ENCODE data around the gene PCCA.
"Not testable (repeated sequence)": the region's sequence is repeated elsewhere in the genome, so short reads cannot be mapped to it uniquely, and the experiment has no call there.

The PCCA gene

DNA sequence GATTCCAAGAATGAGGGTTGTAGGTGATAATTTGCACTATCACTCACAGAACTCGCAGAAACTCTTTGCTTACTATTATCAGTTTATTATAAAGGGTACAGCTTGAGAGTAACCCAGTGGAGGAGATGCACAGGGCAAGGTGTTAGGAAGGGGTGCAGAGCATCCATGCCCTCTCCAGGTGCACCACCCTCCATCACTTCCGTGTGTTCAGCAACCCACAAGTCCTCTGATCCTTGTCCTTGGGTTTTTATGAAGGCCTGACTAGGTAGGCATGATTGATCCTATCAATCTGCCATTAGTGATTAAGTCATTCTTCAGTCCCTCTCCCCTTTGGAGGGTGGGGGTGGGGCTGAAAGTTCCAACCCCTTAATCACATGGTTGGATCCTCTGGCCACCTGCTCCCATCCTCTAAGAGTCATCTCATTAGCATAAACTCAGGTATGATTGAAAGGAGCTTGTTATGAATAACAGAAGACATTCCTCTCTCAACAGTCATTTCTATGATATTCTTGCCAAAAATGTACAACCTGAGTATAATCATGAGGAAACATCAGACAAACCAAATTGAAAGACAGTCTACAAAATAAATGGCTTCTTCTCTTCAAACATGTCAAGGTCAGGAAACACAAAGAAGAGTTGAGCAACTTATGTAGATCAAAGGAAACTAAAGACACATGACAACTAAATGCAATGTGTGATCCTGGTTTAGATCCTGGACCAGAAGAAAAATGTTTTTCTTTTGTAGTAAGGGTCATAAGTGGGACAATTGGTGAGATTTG lies 225.4 kb downstream of the PCCA start:
- DNase-seq: no peak

DNA sequence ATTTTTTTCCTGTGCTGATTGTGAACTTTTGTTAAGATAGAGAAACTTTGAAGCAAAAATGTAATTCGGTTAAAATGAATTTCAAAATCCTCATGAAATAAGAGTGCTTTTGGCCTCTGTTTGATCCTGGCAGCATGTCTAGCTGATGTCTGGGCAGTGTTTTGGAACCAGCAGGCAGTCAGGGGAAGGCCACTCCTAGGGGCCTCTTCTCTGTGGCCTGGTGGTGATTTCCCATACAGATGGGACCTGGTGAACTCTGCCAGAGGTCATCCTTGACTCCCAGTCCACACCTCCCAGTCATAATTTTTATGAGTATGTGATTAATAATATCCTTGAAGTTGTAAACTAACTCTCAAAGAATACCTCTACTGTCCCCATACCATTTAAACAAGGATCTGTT lies 226.6 kb downstream of the PCCA start:
- no peak for DNase-seq

DNA sequence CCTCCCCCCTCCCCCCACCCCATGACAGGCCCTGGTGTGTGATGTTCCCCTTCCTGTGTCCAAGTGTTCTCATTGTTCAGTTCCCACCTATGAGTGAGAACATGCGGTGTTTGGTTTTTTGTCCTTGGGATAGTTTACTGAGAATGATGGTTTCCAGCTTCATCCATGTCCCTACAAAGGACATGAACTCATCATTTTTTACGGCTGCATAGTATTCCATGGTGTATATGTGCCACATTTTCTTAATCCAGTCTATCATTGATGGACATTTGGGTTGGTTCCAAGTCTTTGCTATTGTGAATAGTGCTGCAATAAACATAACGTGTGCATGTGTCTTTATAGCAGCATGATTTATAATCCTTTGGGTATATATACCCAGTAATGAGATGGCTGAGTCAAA lies 229.6 kb downstream of the PCCA start:
- not testable (repeated sequence) for DNase-seq

DNA sequence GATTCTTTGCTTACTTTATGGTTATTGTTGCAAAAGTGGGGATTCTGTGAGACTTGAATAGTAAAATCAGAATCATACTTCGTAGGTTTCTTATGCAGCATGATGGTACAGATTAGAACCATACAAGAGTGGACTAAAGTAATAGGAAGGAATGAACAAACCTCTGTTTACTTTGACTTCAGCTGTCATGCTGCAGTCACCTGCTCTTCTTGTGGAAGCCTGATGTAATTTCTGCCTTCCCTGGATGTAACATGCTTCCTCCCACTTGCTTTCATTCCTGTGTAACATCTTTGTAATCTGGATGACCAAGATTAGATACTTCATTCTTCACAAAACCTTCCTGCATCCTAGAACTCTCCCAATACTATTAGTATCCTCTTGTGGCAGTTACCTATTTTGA lies 235.0 kb downstream of the PCCA start:
- DNase-seq: no peak

DNA sequence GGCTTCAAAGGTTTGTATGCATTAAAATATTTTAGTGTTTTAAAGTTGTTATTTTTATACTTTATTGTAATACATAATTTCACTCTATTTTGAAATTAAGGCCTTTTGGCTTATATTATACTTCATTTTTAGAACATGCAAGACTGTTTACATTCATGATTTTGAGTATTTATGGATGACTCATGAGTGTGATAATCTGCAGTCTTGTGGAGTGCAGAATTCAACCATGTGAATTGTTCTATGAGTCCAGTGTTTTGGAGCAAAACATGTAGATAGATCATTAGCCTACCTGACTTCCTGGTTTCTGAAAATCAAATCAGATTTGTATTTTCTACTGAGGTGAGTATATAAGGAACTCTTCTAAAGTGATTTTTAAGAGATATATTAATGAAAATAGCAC lies 241.8 kb downstream of the PCCA start:
- no peak for DNase-seq

DNA sequence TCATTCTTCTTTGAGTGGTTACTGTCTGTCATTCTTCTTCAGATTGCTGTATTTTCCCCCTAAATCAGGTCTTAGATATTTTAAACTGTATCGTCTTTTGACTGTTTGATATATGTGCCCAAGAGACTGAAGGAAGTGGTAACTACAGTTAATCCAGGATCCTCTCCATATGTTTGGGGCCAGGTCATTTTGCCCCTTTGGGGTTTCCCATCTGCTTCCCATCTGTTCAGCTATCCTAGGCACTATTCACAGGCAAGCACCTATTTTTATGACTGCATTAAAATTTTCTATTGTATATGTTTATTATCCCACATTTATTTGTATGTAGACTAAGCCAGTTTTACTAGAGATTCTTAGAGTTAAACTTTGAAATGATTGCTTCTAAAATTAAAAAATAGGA lies 244.2 kb downstream of the PCCA start:
- DNase-seq: no peak

DNA sequence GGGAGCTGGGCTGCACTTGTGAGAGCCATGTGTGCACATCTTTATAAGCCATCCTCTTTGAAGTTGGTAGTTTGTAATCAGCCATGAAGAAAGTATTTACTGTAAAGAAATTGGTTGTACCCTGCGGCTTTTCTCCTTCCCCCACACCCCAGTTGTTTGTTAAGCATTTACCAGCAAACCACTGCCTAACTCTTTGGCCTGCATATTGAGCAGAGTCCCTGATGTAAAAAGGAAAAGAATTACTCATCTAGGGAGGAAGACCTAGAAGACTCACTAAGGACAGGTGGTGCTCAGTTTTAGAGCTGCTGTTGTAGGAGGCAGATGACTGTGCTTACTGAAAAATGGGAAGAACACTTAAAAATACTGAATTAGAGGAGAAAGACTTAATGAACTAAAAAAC lies 245.3 kb downstream of the PCCA start:
- DNase-seq: no peak

DNA sequence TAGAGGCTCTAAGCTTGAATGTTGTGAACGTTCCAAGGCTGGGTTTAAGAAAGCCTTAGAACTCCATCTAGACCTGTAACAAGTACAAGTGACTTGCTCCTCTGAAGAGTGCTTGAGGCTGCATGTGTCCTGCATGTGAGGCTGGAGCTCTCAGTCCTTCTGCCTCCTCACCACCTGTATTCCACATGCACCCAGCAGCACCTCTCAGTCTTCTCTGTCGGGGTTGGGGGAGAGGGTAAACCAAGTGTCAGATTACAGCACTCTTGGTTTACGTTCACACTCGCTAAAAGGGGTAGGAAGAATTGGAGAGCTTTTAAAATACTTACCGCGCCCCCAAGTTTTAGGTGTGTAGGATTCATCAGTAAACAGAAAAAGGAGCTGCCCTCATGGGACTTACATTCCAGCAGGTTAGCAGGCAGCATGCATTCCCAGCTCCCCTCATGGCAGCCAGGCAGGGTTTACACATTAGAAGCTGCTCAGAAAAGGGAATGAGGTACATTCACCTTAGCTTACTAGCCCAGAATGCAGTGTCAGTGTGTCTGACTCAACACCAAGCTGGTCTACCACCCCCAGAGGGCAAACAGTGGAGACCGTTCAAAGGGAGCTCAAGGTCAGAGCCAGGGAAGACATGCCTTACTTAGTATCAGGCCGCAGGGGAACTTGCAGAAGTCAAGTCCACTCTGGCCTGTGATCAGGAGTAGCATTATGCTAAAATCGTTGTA lies 248.1 kb downstream of the PCCA start:
- DNase-seq: no peak

DNA sequence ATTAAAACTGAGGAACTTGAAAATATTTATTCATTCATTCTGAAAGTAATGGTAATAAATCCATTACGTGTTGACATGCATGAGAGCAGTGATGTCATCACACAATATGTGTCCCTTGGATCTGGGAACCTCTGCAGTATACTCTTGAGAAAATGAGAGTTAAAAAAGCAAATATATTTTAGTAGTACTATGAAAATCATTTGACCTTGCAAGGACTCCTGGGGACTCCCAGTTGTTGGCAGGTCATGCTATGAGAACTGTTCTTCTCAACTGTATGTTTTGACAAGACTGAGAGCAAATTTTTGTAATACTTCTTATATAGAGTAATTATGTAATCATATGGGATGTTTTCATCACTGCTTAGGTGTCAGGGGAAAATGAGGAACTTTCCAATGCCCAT lies 249.4 kb downstream of the PCCA start:
- no peak for DNase-seq

DNA sequence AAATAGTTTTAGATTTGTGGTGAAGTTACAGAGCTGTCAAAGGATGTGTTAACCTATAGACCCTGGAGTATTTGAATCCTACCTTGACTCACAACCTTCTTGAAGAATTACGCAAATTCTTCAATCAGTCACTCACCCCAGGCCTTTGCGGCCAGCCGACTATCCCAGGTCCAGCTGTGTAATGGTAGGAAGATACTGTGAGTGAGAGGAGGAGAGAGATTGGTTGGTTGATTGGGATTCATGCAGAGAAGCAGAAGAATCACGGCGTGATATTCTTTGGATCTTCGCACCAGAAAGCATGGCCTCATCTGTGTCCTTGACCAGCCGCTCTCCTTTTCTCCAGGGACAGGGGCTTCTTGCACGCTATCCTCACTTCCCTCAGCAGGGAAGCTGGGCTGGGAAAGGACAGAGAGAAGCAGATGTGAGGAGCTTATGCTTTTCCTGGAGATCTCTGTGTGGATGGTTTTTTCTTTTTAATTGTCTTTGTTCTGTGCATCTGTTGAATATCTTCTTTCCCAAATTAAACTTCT lies 250.6 kb downstream of the PCCA start:
- no peak for DNase-seq

DNA sequence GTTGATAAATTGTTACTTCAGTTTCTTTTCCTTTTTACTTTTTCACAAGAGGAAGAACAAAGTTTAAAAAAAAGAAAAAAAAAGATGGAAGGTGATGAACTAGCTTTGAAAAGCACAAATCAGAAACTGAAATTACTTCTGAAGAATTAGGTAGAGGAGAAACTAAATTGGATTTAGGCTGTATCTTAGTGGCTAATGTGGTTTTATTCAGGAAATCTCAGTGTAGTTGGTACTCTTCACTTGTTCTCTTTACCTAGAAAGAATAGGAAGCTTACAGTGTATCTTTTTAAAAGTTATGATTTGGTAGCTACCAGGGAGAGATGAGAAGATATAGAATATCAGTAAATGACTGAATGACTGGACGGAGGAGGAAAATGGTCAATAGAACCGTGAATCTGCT lies 252.0 kb downstream of the PCCA start:
- DNase-seq: no peak

DNA sequence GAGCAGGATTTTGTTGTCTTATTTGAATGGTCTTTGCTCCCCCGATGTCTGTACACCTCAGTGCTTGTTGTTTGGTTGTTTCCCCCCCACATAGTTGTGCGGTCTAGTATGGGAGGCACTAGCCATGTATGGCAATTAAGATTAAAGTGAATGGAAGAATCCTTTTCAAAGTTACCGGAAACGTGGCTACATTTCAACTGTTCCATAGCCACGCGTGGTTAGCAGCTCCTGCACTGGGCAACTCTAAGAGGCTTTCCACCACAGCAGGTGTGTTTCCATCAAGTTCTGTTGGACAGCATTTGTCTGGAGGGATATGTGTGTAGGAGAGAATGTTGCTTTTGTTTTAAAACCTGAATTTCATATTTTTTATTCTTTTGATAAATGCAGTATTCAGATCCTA lies 252.4 kb downstream of the PCCA start:
- DNase-seq: no peak

DNA sequence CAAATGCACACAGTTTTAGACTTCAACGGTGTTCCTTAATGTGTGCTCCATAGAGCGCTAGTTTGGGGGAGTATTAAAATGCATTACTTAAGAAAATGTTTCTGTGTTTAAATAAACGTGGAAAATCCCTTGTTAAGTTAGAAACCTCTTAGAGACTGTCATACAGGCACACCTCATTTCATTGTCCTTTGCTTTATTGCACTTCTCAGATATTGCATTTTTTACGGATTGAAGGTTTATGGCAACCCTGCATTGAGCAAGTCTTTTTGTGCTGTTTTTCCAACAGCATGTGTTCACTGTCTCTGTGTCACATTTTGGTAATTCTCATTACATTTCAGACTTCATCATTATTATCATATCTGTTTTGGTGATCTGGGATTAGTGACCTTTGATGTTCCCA lies 255.7 kb downstream of the PCCA start:
- no peak for DNase-seq

DNA sequence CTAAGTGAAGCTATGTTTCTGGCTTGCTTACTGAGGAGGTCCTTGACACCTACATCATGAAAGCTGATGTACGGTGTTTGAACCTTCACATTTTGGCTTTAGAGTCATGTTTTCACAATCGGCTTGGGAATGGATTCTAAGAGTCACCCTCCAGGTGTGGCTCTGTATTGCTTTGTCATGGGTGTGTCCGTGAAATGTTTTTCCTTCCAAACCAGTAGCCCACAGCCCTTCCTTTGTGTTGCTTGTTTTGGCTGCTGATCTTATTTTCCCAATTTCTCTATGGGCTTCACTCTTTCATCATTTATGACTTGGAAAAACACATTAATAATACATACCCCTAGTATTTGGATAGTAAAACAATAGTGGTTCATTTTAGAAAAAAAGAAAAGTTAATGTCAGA lies 259.1 kb downstream of the PCCA start:
- DNase-seq: no peak

DNA sequence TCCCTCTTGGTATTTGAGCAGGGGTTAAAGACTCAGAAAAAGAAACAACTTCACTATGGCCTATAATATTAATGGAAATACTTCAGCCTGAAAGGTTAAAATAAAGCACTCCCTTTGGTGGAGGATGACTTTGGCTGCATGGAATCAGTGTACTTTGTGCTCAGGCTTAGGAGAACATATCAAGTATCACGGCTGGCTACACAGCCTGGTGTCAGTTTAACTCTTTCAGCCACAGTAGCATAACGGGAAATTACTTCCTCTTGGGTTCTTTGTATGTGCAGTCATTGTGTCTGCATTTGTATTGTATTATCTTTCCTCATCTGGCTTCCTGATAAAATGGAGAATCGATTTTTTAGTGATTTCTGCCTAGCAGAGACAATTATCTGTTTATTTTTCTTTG lies 260.7 kb downstream of the PCCA start:
- DNase-seq: no peak

DNA sequence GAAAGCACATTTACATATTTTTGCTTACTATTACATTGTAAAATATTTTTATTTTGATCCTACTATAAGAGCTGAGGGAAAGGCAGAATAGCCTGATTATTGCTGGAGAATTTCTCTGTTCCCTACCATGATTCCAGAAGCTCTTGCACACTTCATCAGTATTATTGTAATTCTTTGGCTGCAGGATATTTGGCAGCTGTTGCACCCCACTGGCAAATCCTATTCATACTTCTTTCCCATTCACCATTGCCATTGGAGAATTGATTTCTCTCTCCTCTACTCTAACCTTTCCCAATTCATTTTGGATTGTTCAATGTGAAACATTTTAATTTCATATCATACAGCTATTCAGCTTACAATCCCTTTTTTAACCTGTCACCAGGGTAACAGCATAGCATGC lies 261.7 kb downstream of the PCCA start:
- no peak for DNase-seq

DNA sequence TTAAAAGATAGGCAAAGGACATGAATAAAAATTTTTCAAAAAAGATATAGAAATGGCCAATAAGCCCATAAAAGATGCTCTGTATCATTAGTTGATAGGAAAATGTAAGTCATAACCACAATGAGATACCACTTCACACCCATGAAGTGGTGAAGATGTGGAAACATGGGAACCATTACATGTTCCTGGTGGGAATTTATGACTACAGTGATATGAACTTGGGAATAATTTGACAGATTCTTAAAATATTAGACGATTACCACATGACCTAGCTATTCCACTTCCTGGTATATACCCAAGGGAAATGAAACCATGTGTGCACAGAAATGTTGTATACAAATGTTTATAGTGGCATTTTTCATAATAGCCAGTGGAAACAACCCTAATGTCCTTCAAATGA lies 267.5 kb downstream of the PCCA start:
- DNase-seq: no peak

DNA sequence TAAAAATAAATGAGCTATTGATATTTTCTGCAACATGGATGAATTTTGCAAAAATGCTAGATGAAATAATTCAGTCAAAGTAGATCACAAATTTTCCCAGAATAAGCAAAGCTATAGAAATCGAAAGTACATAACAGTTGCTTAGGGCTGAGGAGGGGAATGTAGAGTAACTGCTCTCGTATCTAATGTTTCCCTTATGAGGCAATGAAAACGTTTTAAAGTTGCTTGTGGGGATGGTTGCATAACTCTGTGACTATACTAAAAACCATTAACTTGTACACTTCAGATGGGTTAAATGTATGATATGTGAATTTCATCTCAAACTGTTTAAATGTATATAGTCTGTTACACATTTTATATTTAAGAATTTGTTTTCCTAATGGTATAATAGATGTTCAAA lies 268.0 kb downstream of the PCCA start:
- DNase-seq: no peak

DNA sequence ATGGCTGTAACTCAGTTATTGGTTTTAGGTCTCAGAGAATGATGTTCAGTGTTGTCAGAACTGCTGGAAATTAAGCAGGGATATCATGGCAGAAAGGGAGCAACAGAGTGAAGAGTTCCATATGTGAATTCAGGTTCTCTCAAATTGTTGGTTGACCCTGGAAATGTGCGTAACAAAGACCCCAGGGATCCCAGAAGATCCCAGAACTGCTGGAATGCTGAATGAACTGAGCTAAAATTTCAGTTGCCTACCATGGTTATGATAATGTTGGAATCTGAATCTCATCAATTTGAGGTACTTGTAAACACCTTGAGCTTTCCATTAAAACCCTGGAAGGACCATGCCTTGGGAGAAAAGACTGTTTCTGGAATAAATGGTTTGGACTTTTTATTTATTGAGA lies 268.9 kb downstream of the PCCA start:
- no peak for DNase-seq

DNA sequence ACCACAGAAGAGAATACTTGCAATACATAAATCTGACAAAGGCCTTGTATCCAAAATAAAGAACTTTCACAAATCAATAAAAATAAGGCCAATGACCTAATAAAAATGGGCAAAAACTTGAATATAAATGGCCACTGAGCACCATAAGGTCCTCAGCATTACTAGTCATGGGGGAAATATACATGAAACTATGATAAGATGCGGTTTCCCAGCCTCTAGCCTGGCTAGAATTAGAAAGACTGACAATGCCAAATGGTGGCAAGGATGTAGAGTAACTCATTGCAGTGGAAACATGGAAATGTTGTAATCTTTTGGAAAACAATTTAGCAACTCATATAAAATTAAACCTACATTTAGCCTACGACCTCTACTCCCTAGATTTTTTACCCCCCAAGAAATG lies 272.6 kb downstream of the PCCA start:
- no peak for DNase-seq

DNA sequence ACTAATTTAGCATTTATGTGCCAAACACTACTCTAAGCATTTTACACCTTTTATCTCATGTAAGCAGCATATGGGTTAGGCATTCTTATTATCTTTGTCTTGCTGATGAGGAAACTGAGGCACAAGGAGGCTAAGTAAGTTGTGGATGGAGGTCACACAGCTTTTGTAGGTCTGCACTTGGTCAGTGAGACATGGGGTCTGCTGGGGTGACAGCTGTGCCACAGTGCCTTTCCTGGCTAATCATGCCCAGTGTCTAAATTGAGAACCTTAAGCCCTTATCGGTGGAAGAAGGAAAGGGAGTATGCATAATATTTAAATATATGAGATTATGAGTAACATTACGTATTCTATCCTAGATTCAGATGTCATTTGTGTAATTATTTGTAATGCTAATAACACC lies 273.5 kb downstream of the PCCA start:
- DNase-seq: no peak

DNA sequence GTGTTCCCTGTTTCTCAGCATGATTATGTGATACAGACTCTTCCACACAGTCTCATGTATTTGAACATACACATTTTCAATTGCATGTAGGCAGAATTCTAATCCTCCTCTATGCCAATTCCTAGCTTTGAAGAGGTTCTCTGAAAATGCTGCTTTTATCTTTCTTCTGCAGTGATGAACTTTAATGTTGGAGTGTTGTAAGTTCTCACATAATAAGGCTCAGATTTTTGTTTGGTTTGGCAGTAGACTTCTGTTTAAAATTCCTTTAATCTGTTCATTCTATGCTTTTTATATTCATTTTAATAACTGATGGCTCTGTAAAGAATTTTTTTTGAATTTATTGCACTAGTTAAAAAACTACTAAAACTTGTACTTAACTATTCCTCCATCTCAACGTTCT lies 273.9 kb downstream of the PCCA start:
- DNase-seq: no peak

DNA sequence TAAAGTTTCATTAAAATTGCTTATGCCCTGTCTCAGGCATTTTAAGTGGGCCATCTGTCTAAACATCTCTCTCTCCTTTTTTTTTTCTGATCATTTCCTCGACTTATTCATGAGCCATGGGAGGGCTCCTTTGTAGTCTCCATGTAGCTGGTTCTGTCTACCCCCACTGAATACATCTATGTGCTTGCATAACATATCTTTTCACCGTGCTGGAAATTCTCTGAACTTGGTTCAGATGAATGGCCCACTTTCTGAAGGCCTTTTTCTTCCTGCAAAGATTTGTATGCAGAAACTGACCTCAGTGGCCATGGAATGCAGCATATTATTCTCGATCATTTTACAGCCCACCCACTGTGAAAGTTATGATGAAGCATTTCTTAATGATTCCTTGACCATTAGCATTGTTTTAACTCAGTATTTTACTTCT lies 274.4 kb downstream of the PCCA start:
- no peak for DNase-seq

DNA sequence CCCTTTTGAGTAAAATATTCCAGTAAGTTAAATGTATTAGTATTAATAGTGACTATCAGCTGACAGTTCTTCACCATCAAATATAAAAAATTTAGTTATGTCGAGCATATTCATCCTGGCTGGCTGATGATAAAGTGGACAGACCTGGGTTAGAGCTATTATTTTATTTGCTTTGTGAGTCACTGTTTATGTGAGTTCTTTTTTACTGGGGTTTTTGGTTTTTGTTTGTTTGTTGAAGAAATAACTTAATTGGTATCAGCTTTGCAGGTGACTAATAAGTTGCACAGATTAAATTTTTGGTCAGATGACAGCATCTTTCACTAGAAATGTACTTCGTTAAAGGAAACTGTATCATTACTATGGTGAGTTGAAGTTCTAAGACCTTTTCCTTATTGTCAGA lies 275.0 kb downstream of the PCCA start:
- DNase-seq: no peak

DNA sequence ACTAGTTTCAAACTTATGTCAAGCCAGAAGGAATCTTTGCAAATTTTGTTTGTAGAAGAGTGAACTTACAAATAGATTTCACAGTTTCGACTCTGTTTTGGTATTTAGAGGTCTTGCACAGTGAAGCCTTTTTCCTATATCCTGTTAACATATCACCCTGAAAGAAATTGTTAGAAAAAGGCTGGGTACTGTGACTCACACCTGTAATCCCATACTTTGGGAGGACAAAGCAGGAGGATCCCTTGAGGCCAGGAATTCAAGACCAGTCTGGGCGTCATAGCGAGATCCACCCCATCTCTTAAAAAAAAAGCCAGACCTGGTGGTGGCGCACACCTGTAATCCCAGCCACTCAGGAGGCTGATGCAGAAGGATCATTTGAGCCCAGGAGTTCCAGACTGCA lies 275.7 kb downstream of the PCCA start:
- DNase-seq: no peak
